AG09309 (cell line): ENCODE results near the gene GLDC.
"Not testable (repeated sequence)": the region's sequence is repeated elsewhere in the genome, so short reads cannot be mapped to it uniquely, and the experiment has no call there.

Source experiments
- DNase-seq: peaks from one replicate; pipeline ENCODE4 v3.0.0-alpha.2; 2010; ENCODE audit warnings: low read depth
- H3K4me3 ChIP-seq: 2 replicates; pipeline ENCODE4 v1.5.1; 2011; ENCODE audit warnings: mild to moderate bottlenecking, low read depth, low read length, moderate library complexity; ENCODE audit not compliant: control insufficient read depth
- TF ChIP-seq, protein P1 (sequence below): IDR thresholded peaks from 2 replicates; pipeline ENCODE4 v1.5.1; 2011; ENCODE audit warnings: mild to moderate bottlenecking, low read depth, low read length, inconsistent platforms; ENCODE audit not compliant: insufficient read depth, control insufficient read depth; ENCODE audit errors: missing control alignments

GLDC gene

DNA sequence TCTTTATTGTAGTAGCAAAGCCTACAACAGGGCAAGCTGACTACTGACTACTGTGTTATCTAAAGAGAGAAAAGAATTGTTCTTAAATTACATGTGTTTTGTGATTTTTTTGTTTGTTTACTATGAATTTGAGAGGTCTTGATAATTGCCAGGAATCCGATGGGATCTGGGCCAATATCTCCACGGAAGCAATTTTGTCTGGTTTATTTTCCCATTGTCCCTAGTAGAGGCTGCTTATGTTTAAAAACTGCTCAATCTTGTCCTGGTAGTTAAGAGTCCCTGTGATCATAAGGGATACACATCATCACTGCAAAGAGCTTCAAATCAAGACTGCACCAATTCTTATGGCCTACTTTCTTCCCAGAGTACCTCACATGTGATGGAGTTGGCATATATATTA is 94.4 kb downstream of the GLDC start:
- TF ChIP-seq, protein P1, sequence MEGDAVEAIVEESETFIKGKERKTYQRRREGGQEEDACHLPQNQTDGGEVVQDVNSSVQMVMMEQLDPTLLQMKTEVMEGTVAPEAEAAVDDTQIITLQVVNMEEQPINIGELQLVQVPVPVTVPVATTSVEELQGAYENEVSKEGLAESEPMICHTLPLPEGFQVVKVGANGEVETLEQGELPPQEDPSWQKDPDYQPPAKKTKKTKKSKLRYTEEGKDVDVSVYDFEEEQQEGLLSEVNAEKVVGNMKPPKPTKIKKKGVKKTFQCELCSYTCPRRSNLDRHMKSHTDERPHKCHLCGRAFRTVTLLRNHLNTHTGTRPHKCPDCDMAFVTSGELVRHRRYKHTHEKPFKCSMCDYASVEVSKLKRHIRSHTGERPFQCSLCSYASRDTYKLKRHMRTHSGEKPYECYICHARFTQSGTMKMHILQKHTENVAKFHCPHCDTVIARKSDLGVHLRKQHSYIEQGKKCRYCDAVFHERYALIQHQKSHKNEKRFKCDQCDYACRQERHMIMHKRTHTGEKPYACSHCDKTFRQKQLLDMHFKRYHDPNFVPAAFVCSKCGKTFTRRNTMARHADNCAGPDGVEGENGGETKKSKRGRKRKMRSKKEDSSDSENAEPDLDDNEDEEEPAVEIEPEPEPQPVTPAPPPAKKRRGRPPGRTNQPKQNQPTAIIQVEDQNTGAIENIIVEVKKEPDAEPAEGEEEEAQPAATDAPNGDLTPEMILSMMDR, result no peak
- no peak overlapping the region for H3K4me3 ChIP-seq
- no peak for DNase-seq

DNA sequence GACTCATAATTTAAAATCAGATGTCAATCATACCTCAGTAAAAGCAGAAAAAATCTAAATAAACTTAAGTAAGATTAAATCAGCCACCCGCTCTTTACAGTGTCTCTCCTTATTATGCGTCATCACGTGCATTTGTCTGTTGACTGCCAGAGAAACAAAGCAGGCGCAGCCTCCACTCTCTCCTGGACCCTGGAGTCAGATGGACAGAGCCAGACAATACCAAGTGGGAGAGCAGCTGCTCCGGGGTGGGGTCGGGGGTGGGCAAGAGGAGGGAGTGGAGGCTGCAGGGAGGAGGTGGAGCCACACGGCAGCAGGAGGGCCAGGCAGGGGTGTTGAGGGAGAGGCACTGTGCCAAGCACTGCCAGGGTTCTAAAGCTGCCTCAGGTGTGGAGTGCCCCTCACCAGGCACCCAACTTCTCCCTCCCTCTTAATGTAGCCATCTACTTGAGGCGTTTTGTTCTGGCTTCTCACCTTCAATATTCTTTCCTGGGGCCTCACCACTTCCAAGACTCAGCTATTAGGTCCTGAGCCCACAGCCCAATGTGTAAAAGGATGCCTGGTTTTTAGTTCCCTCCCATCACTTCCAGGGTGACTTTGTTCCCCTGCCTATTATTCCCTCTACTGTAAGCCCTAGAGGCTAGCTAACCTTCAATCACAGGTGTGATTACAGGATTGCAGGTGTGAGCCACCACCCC is 96.3 kb downstream of the GLDC start:
- H3K4me3 ChIP-seq, result no peak overlapping the region
- TF ChIP-seq, protein P1, result no peak
- DNase-seq, result no peak

DNA sequence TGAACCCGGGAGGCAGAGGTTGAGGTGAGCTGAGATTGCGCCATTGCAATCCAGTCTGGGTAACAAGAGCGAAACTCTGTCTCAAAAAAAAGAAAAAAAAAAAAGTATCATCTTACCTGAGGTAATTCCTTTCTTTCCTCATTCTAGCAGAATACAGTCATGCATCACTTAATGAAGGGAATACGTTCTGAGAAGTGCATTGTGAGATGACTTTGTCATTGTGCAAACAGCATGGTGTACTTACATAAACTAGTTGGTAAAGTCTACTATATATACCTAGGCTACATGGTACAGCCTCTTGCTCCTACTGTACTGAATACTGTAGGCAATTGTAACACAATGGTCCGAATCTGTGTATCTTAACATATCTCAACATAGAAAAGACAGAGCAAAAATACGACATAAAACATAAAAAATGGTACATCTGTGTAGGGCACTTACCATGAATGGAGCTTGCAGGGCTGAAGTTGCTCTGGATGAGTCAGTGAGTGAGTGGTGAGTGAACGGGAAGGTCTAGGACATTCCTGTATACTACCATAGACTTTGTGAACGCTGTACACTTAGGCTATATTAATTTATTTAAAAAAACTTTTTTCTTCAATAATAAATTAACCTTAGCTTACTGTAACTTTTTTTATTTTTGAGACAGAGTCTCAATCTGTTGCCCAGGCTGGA is 100.4 kb downstream of the GLDC start:
- TF ChIP-seq, protein P1, result no peak
- no peak for DNase-seq
- H3K4me3 ChIP-seq, result no peak overlapping the region

DNA sequence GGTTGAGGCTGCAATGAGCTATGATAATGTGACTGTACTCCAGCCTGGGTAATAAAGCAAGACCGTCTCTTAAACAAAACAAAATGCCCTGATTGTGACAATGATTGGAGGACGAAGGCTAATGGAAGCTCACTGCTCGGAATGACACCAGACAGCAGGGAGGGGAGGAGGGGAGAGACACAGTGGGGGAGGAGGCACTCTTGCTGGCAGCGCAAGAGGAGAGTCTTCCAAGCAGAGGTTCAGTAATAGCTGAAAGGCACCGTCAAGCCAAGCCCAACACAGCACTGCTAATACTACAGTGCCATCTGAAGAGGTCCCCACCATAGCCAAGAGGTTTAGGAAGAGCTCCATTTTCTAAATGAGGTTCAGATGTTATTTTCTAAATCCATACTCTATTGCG is 102.3 kb downstream of the GLDC start:
- DNase-seq, result no peak
- TF ChIP-seq, protein P1, result no peak
- no peak overlapping the region for H3K4me3 ChIP-seq

DNA sequence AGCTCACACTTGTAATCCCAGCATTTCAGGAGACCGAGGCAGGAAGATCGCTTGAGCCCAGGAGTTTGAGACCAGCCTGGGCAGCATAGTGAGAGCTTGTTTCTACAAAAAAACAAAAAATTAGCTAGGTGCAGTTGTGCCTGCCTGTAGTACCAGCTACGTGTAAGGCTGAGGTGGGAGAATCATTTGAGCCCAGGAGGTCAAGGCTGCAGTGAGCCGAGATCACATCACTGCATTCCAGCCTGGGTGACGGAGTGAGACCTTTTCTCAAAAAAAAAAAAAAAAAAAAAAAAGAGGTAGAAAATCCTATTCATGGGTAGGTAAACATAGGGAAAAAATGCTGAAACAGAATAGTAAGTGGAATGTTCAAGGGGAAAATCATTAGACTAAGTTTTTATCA is 102.9 kb downstream of the GLDC start:
- not testable (repeated sequence) for DNase-seq, H3K4me3 ChIP-seq

DNA sequence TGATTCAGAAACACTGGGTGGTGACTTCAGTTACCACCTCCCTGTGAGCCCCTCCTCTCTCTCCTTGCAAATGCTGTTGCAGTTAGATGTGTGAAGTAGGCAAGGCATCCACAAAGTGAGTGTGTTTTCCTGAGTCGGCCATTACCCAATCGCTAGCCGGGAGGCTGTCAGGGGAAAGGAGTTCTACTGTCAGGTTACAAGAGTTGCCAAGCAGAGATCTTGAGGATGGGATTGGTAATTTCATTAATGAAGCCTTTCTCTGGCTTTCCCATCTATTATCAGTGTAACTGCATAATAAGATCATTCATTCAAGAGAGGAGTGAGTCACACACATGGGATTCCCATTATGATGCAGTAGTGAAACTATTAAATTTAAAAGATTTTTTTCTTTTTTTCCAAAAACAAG is 106.9 kb downstream of the GLDC start:
- DNase-seq, result no peak
- no peak overlapping the region for H3K4me3 ChIP-seq
- TF ChIP-seq, protein P1, result no peak

DNA sequence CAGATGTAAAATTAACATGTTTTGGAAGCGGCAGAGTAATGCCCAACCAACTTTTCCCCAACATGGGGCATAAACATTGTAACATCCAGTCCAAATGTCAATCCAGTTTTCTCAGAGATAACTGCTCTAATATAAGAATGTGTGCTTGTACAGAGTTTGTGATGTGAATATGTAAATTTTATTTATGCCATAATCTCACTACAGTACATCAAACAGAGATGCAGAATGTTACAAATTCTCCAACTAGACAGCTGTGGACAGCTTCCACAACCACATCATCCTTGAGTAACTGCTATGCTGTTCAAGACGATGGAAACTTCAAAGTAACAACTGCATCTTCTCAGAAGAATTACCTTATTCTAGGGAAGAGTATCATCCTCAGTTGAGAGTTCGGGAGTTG is 109.9 kb downstream of the GLDC start:
- no peak for DNase-seq
- TF ChIP-seq, protein P1, result no peak
- no peak overlapping the region for H3K4me3 ChIP-seq
